GM18519 (cell line): ENCODE results near the gene ACSF2.

Experiments used
- ATAC-seq: cut with Tn5 transposase; IDR thresholded peaks from one replicate; pipeline ENCODE4 v1.9.1; 2021; ENCODE audit warnings: mild to moderate bottlenecking, moderate library complexity; ENCODE audit not compliant: unreplicated experiment, low FRiP score

The ACSF2 gene

DNA sequence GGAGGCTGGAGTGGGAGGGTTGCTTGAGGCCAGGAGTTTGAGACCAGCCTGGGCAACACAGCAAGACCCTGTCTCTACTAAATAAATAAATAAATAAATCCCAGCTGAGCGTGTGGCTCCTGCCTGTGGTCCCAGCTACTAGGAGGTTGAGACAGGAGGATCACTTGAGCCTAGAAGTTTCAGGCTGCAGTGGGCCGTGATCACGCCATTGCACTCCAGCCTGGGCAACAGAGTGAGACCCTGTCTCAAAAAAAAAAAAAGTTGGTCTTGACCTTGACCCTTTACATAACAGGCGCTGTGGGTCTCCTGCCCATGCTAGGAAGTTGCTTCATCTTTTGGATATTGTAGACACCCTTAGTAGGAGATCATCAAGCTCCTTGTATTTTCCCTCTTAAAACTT lies 11.4 kb downstream of the ACSF2 start:
- ATAC-seq: no peak

- ATAC-seq: no peak
Observed at GRCh38 chr17:50439008-50439407, 13.0 kb downstream of the ACSF2 start.

GRCh38 chr17:50440172-50440837 lies 14.3 kb downstream of the ACSF2 start:
- no peak for ATAC-seq

GRCh38 chr17:50440838-50441829 lies 15.1 kb downstream of the ACSF2 start:
- no peak for ATAC-seq

DNA sequence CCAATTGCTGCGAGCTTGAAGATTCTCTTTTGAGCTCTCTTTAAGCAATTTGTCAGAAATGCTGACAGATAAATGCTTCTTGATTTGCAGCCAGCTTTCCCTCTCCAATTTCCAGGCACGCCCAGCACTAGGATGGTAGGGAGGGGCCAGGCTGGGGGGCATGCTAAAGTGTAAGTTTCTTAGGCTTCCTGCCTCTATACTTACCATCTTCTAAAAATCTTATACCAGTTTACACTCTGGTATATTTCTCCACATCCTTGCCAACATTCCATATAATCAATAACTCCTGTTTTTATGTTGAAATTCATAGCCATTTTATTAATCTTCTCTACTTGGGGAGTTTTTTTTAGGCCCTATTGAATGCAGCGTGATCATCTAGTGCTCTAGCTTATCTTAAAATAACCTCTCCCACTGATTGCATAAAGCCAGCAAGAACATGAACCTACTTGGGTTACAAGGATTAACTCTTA lies 17.5 kb downstream of the ACSF2 start:
- ATAC-seq: no peak

- no peak for ATAC-seq
Observed at GRCh38 chr17:50444841-50445715, 19.1 kb downstream of the ACSF2 start.

GRCh38 chr17:50445730-50446325 lies 19.8 kb downstream of the ACSF2 start:
- ATAC-seq: no peak

GRCh38 chr17:50447870-50448595 lies 22.0 kb downstream of the ACSF2 start:
- ATAC-seq: no peak

GRCh38 chr17:50448643-50449042 lies 22.6 kb downstream of the ACSF2 start:
- no peak for ATAC-seq

DNA sequence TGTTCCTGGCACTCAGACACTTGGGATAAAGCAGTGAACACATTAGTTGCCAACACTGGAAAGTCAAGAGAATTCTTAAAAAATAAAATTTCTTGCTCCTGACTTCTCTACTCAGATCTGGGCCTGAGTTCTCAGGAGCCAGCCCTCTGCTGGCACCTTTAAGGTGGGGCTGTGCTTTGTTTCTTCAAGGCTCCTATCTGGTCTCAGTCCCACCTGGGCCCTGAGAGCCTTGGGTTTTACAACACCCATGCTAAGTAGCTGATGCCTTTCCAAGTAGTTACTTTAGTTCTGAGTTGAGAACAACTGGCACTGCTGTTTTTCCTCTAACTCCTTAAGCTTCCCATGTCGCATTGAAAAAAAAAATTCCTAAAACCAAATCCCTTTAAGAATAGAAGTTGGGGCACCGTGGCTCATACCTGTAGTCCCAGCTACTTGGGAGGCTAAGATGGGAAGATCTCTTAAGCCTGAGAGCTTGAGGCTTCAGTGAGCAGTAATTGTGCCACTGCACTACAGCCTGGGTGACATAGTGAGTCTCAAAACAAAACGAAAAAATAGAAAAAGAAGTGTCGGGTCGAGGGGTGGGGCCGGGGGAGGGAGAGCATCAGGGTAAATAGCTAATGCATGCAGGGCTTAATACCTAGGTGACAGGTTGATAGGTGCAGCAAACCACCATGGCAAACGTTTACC lies 26.1 kb downstream of the ACSF2 start:
- no peak for ATAC-seq

DNA sequence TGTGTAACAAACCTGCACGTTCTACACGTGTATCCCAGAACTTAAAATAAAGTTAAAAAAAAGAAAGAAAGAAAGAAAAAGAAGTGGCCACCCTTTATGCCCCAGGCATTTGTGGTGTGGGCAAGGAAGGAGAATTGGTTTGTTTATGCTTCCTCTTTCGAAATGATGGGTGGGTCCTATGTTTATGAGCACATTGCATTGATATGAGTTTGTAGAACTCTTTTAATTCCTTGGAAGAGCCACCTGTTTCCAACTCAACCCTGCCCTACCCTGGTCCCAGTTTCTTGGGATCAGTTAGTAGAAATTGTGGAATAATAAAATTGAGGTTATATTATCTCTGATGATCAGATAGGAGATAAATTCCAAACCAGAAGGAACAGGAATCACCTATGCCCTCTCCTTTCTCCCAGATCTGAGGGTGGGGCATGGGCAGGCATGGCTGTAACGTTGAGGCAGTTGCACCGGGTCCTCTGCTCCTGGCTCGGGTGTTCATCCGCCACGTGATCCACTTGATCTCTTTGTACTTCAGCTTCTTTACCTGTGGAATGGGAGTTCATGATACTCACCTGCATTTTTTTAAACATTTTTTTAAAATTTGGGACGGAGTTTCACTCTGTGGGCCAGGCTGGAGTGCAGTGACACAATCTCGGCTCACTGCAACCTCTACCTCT lies 26.7 kb downstream of the ACSF2 start:
- ATAC-seq: no peak

DNA sequence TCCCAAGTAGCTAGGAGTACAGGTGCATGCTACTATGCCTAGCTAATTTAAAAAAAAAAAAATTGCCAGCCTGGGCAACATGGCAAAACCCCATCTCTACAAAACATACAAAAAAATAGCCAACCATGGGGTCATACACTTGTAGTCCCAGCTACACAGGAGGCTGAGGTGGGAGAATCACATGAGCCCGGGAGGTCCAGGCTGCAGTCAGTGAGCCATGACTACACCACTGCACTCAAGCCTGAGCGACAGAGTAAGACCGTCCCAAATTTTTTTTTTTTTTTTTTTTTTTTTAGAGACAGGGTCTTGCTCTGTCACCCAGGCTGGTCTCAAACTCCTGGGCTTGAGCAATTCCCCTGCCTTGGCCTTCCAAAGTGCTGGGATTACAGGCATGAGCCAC lies 27.9 kb downstream of the ACSF2 start:
- no peak for ATAC-seq

GRCh38 chr17:50457621-50458020 lies 31.6 kb downstream of the ACSF2 start:
- ATAC-seq: no peak

GRCh38 chr17:50458270-50458669 lies 32.3 kb downstream of the ACSF2 start:
- no peak for ATAC-seq

DNA sequence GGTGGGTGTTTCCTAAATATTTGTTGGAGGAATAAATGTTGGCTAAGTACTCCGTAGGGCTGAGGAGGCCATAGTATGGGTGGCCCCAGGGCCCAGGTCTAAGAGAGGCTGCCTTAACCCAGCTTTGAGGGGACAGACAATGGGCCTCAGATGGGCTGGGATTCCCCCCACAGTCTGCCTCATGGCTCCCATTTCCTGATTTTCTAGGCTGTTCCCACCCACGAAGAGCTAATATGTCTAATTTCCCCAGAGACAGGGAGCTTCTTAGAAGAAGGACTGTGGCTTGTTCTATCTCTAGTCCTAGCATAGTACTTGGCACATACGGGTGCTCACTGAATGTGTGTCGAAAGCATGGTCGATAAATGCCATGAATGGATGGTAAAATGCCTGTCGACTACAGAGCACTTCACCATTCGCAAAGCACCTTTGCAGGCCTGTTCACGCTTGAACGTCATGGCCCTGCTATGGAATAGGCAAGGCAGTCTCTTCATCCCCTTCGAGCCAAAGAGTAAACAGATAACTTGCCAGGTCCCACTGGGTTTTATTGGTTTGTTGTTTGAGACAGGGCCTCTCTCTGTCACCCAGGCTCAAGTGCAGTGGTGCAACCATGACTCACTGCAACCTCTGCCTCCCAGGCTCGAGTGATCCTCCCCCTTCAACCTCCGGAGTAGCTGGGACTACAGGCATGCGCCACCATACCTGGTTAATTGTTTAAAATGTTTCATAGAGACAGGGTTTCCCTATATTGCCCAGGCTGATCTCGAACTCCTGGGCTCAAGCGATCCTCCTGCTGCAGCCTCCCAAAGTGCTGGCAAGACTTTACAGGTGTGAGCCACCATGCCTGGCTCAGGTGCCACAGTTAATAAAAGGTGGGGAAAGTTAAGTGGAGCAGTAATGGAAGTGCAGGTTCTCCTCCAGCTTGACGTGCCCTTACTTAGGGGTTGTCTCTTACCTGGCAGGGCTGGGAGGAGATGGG lies 33.0 kb downstream of the ACSF2 start:
- no peak for ATAC-seq

- ATAC-seq: no peak
Observed at GRCh38 chr17:50459756-50460155, 33.7 kb downstream of the ACSF2 start.

DNA sequence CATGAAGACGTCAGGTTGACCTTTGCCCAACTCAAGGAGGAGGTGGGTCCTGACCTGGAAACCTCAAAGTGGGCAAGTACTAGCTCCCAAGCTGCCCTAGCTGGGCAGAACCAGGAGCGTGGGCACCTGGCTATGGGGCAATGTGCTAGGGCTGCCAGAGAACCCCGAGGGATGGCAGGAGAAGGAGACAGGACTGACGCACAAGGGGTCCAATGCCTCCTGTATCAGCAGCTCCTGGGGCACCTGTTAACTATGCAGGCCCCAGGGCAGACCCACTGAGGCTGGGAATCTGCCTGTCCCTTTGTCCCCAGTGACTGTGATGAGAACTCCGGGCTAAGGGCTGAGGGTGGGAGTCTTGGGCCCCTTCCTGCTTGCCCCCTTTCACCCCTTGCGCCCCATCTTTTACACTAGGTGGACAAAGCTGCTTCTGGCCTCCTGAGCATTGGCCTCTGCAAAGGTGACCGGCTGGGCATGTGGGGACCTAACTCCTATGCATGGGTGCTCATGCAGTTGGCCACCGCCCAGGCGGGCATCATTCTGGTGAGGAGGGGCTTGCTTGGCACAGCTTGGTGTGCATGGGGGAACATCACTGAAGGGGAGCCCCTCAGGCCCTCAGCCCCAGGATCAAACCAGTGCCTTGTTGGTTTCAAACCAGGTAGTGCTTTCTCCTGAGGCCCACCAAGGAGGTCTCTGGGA lies 35.0 kb downstream of the ACSF2 start:
- no peak for ATAC-seq
